Fibroblast of skin of back (primary cell): ENCODE measurements around the gene EXD1.

Experiments used
- DNase-seq: peaks from one replicate; pipeline ENCODE4 v3.0.0-alpha.2; 2013

EXD1 gene

GRCh38 chr15:41231422-41232226 lies 1.1 kb upstream of the EXD1 start:
- DNase-seq: no peak

GRCh38 chr15:41230345-41230649 lies 260 bp downstream of the EXD1 start:
- DNase-seq: no peak

DNA sequence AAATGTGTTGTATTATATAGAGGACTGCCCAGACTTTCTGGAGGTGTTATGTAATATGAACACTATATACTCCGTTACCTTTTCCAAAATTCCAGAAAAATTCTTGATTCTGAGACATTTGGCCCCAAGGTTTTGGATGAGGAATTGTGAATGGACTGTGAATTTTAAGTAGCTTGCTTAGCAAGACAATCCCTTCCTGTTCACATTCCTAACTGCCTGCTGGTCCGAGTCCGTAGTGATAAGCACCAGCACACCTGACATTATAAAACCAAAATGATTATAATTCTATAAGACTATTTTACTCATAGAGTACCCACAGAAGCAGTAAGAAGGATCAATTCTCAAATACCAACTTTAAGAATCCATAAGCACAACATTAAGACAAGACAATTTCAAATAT lies 11.2 kb downstream of the EXD1 start:
- DNase-seq: no peak

- no peak for DNase-seq
These were observed 11.7 kb downstream of the EXD1 start for GRCh38 chr15:41218851-41219250.

DNA sequence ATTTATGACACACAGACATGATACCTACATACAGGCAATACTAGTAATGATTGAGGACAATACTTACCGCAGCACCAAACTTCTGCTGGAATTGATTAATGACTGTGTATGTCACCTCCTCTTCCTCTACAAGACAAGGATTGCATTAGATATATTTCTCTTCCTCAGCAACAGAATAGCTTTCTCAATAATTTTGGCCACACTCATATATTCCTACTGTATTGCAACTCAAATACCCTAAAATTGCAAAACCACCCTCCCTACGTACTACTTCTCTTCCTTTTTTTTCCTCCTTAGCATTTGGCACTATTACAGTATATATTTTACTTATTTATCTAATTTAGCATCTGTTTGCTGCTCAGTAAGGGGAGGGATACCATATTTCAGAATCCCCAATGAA lies 14.8 kb downstream of the EXD1 start:
- DNase-seq: no peak

GRCh38 chr15:41207687-41208448 lies 22.7 kb downstream of the EXD1 start:
- peak; percentile 19 for DNase-seq

- peak; percentile 32 for DNase-seq
These were observed 25.2 kb downstream of the EXD1 start for GRCh38 chr15:41205315-41205714.

- DNase-seq: no peak
These were observed 27.2 kb downstream of the EXD1 start for GRCh38 chr15:41203395-41203794.

- no peak for DNase-seq
These were observed 31.1 kb downstream of the EXD1 start for GRCh38 chr15:41199470-41199869.

DNA sequence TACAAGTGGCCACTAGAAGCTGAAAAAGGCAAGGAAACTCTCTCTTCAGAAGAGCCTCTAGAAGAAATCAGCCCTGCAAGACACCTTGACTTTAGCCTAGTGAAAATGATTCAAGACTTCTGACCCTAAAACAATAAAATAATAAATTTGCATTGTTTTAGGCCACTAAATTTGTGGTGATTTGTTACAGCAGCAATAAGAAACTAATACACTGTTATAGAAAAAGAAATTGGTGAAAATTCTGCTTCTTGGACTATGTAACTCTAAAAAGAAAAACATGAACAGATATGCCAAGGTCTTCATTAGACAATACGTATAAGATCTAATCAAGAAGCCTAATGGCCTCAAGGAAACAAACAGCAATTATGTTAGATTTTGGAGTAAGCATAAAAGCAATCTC lies 36.1 kb downstream of the EXD1 start:
- no peak for DNase-seq

DNA sequence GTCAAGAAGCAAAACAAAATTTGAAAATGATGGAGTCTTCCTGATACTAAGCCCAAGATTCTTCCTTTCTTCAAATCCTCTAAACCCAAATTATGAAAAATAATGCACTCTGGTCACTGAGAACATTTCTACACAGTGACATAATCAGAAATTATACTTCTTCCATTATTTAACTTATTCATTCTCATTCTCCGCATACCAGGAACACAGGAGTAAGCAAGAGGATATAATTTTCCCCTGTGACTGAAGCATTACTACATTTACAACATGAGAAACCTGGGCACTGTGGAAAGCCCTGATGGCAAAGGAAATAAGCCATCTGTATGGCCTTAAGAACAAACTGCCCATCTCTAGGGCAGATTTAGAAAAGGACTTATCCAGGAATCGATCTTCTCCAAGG lies 47.0 kb downstream of the EXD1 start:
- peak; percentile 64 for DNase-seq

DNA sequence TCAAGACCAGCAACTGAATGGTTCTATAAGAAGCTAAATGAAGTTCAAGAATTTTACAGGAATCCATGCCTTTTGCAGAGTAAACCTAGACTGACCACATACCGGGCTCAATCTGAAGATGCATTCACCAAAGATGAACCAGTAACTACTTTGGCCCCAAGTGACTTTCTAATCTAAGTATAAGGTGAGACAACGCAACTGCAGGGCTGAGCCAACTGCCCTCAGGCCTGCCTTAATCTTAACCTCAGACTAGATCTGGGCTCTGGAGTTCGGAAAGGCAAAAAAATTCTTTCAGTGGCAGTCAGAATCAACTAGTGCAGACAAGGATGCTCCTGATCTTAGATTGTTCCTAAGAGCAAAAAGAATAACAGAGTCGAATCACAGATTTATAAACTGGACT lies 48.3 kb downstream of the EXD1 start:
- DNase-seq: no peak

DNA sequence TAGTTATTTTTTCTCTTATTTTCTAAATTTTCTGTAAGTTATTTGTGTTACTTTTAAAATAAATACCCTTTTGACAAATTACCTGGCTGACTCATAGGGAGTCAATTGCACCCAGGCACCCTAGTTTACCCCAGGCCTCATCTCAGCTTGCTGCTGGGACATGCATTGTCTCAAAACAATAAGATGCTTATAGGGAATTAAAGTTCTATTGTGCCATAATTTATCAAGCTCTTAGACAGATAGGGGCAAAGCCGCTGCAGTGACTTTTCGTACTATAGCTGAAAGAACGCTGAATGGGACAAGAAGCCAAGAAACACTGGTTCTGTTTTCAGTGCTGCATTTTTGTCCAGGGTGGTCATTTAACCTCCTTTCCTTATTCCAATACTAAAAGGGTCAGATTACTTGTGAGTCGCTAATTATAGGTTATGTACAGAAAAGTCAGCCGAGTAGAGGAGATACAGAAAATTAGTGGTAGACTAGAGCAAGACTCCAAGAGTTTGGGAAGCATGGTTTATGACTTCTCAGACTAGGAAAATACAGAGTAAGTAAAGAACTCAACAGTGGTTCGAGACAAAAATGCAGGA lies 50.3 kb downstream of the EXD1 start:
- no peak for DNase-seq

DNA sequence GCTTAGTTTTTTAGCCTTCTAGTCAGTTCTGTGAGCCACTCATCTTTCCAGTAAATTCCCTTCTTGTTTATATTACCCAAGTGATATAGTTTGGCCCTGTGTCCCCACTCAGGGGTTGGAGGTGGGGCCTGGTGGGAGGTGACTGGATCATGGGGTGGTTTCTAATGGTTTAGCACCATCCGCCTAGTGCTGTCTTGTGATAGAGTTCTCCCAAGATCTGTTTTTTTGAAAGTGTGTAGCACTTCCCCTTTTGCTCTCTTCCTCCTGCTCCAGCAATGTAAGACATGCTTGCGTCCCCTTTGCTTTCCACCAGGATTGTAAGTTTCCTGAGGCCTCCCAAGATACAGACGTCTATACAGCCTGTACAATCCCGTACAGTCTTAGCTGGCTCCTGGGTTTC lies 60.8 kb downstream of the EXD1 start:
- DNase-seq: no peak

- DNase-seq: no peak
These were observed 61.5 kb downstream of the EXD1 start for GRCh38 chr15:41169086-41169485.

DNA sequence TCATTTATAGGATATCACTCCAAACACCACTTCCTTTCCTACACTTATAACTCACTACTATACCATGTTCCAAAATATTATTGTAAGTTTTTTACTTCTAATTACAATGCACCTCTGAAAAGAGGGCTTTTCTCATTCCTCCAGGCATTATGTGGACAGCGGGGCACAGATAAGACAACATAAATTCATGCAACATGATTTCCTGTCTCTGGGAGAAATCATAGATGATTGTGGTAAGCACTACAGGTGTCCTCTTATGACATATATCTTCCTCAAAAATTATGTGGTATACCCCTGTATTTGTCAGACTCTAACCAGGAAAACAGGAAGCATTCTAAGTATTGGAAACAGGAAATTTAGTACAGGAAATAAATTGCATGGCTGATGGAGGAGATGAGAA lies 68.8 kb downstream of the EXD1 start:
- DNase-seq: peak; percentile 30

- peak; percentile 43 for DNase-seq
These were observed 69.2 kb downstream of the EXD1 start for GRCh38 chr15:41161336-41161735.

DNA sequence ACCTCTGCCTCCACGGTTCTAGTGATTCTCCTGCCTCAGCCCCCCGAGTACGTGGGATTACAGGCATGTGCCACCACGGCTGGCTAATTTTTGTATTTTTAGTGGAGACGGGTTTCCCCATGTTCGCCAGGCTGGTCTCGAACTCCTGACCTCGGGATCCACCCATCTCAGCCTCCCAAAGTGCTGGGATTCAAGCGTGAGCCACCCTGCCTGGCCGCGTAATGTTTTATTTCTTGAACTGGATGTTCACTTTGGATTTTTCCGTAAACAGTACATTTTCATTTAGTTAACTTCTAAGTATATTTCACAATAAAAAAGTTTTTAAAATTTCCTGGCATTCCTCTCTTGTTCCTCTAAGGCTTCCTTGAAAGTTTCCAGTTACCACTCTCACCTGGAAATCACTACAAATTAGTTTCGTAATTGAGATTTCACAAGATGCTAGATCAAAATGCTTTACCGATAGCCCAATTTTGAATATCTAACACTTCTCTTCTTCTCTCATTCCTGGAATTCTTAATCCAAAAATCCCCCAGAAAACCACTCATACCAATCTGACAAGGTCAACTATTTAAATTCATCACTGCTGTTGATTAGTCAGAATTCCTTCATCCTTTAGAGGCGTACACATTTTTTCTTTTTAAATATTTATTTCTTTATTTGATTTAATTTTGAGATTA lies 69.8 kb downstream of the EXD1 start:
- peak; percentile 70 for DNase-seq

DNA sequence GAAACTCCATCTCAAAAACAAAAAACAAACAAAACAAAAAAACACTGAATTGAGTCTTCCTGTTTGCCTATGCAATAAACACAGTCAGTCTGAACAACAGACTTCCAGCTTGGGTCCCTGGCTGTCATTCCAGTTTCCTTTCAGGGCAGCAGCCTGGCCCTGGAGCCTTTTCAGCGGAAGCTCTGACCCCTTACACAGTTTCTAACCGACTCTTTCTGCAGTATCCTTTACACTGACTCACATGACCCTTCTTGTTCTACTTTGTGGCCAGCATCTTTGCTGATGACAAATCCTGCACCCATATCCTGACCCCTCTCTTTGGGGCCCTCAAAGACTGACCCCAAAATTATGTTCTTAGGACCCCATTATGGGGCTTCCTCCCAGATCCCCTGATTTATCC lies 76.1 kb downstream of the EXD1 start:
- DNase-seq: no peak

GRCh38 chr15:41153733-41154132 lies 76.8 kb downstream of the EXD1 start:
- no peak for DNase-seq

- DNase-seq: no peak
These were observed 79.0 kb downstream of the EXD1 start for GRCh38 chr15:41151451-41152005.

DNA sequence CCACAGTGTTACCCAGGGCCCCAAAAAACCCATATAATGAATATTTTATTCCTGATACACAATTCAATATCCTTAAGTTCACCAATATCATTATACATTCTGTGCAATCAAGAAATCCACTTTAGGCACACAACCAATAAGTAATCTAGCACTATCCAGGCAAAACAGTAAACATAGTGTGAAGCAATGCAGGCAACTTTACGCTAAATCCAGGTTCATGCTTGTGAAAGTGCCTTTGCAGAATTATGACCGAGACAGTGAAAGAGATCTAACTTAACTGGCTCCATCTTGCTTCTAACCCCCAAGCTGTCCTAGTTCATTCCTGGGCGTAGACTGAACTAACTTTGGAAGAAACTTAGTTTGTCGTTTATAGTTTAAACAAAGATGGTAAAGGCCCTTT lies 80.3 kb downstream of the EXD1 start:
- no peak for DNase-seq

DNA sequence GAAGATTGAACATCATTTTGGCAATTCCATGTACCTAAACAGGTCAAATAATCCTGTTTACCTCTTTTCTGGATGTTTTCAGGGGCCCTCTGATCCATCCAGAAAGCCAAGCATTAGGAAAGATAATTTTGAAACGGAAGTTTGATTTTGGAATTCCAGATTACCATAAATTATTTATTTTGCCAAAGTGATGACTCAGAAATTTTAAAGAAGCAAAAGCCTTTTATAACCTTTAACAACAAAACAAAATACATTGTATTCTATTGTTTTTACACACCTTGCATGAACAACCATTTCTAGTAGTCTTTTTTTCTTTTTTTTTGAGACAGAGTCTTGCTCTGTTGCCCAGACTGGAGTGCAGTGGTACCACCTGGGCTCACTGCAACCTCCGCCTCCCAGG lies 82.5 kb downstream of the EXD1 start:
- DNase-seq: no peak
